Glutamatergic neuron (in vitro differentiated cells): ENCODE data around the gene DYNLT5. TPM values are rescaled to one million over a fixed set of nuclear protein-coding genes. Genes with fewer than 3 reads are reported as not detected.

Source experiments
- DNase-seq: peaks from one replicate; pipeline ENCODE4 v3.0.0; 2022
- H3K27ac Mint-ChIP-seq: one replicate; pipeline ENCODE4 v1.8.0; 2020; ENCODE audit warnings: mild to moderate bottlenecking, mixed read lengths, inconsistent platforms; ENCODE audit not compliant: unreplicated experiment
- H3K27me3 Mint-ChIP-seq: one replicate; pipeline ENCODE4 v1.8.0; 2020; ENCODE audit warnings: mild to moderate bottlenecking, moderate library complexity, mixed read lengths, inconsistent platforms; ENCODE audit not compliant: unreplicated experiment
- H3K36me3 Mint-ChIP-seq: one replicate; pipeline ENCODE4 v1.8.0; 2020; ENCODE audit warnings: mild to moderate bottlenecking, mixed read lengths, inconsistent platforms; ENCODE audit not compliant: unreplicated experiment
- H3K4me1 Mint-ChIP-seq: one replicate; pipeline ENCODE4 v1.8.0; 2020; ENCODE audit warnings: mild to moderate bottlenecking, low read depth, mixed read lengths, inconsistent platforms; ENCODE audit not compliant: unreplicated experiment
- H3K4me3 Mint-ChIP-seq: one replicate; pipeline ENCODE4 v1.8.0; 2020; ENCODE audit warnings: mild to moderate bottlenecking, mixed read lengths, inconsistent platforms; ENCODE audit not compliant: unreplicated experiment
- H3K9me3 Mint-ChIP-seq: one replicate; pipeline ENCODE4 v1.8.0; 2020; ENCODE audit warnings: mild to moderate bottlenecking, moderate library complexity, mixed read lengths, inconsistent platforms; ENCODE audit not compliant: unreplicated experiment
- CTCF ChIP-seq: fragments of 200-600 bp; sonication (generic); IDR thresholded peaks from one replicate; pipeline ENCODE4 v1.5.0; 2021; ENCODE audit not compliant: partially characterized antibody, unreplicated experiment
- total RNA-seq: library from RNA; stranded (reverse); fragmentation: NEBNext Ultra II Directional; extraction: Animal tissue kit (Norgen Biotek cat#: 25700); gene quantifications from one replicate; pipeline ENCODE4 v1.2.1, GENCODE V29; 2021; ENCODE audit not compliant: unreplicated experiment

DYNLT5 gene
- total RNA-seq, 1 donor from 2014 or later: 1.4 TPM

GRCh38 chr1:66729523-66729922 is 22.7 kb upstream of the DYNLT5 start:
- DNase-seq: no peak
- H3K4me1 Mint-ChIP-seq: no peaks in the 10 kb centered on the region
- TF ChIP-seq CTCF: no peak
- no peak overlapping the region for H3K27ac Mint-ChIP-seq
- H3K36me3 Mint-ChIP-seq: no peaks in the 10 kb centered on the region
- no peak overlapping the region for H3K4me3 Mint-ChIP-seq
- H3K9me3 Mint-ChIP-seq: peaks cover 3% of the 10 kb centered on the region
- H3K27me3 Mint-ChIP-seq: peaks cover 2% of the 10 kb centered on the region

GRCh38 chr1:66730462-66730861 is 21.8 kb upstream of the DYNLT5 start:
- TF ChIP-seq CTCF: no peak
- Mint-ChIP-seq H3K36me3 (no peaks in the 10 kb centered on the region), H3K27me3 (peaks cover 2% of the 10 kb centered on the region), H3K4me1 (no peaks in the 10 kb centered on the region), H3K27ac (peak overlapping the region; percentile 40), H3K9me3 (peaks cover 4% of the 10 kb centered on the region), H3K4me3 (no peak overlapping the region)
- DNase-seq: no peak

- no peak for TF ChIP-seq CTCF
- H3K4me1 Mint-ChIP-seq: no peaks in the 10 kb centered on the region
- no peak overlapping the region for H3K27ac Mint-ChIP-seq
- H3K9me3 Mint-ChIP-seq: peaks cover 4% of the 10 kb centered on the region
- H3K36me3 Mint-ChIP-seq: no peaks in the 10 kb centered on the region
- DNase-seq: no peak
- H3K4me3 Mint-ChIP-seq: no peak overlapping the region
- H3K27me3 Mint-ChIP-seq: peaks cover 2% of the 10 kb centered on the region
Observed at GRCh38 chr1:66731170-66731865, 20.9 kb upstream of the DYNLT5 start.

GRCh38 chr1:66732407-66733166 is 19.7 kb upstream of the DYNLT5 start:
- H3K27me3 Mint-ChIP-seq: peaks cover 2% of the 10 kb centered on the region

More at GRCh38 chr1:66732407-66733166, 19.7 kb upstream of the DYNLT5 start:
- no peak for TF ChIP-seq CTCF
- H3K36me3 Mint-ChIP-seq: no peaks in the 10 kb centered on the region
- H3K27ac Mint-ChIP-seq: no peak overlapping the region
- H3K9me3 Mint-ChIP-seq: peaks cover 4% of the 10 kb centered on the region
- no peak for DNase-seq
- no peaks in the 10 kb centered on the region for H3K4me1 Mint-ChIP-seq
- no peak overlapping the region for H3K4me3 Mint-ChIP-seq
